ENCODE data around the gene NEK10. TPM values are rescaled to one million over a fixed set of nuclear protein-coding genes. Genes with fewer than 3 reads are reported as not detected.

NEK10 gene
- total RNA-seq, 1 experiment from 2014 or later, result 1.7 TPM

GRCh38 chr3:27239951-27240350, 129.2 kb downstream of the NEK10 start:
- CTCF ChIA-PET, result interaction anchor here (0.7 kb wide), 1 partner anchor 11 kb away, joined by 5 read pairs; no protein-coding TSS in a partner anchor
- DNase-seq, result no peak

GRCh38 chr3:27228805-27229204, 140.4 kb downstream of the NEK10 start:
- intact Hi-C loops (cut with micrococcal nuclease; ENCODE audit: unreplicated experiment), result no loop called here
- CTCF ChIA-PET, result interaction anchor here (0.5 to 1.3 kb wide), 3 partner anchors 11 to 94 kb away, joined by 5 read pairs; no protein-coding TSS in a partner anchor
- Mint-ChIP-seq H3K9me3 (ENCODE audit: low read depth, unreplicated experiment) (peaks cover 4% of the 10 kb centered on the region), H3K4me3 (ENCODE audit: low read depth, unreplicated experiment) (no peak overlapping the region), H3K36me3 (ENCODE audit: insufficient read depth, unreplicated experiment) (no peaks in the 10 kb centered on the region), H3K4me1 (ENCODE audit: low read depth, unreplicated experiment) (peaks cover 8% of the 10 kb centered on the region), H3K27me3 (ENCODE audit: unreplicated experiment) (no peaks in the 10 kb centered on the region), H3K27ac (ENCODE audit: unreplicated experiment) (no peak overlapping the region)
- TF ChIP-seq CTCF (IDR thresholded peaks at IDR 0.05; ENCODE audit: unreplicated experiment), result peak; percentile 43
- no TSS peak for BruUV-seq (replicated peaks)
- peak; percentile 13 for DNase-seq

More at GRCh38 chr3:27239951-27240350, 129.2 kb downstream of the NEK10 start:
- intact Hi-C loops (cut with micrococcal nuclease; ENCODE audit: unreplicated experiment), result no loop called here
- Mint-ChIP-seq H3K4me3 (ENCODE audit: low read depth, unreplicated experiment) (no peak overlapping the region), H3K36me3 (ENCODE audit: insufficient read depth, unreplicated experiment) (no peaks in the 10 kb centered on the region), H3K9me3 (ENCODE audit: low read depth, unreplicated experiment) (peaks cover 6% of the 10 kb centered on the region), H3K27me3 (ENCODE audit: unreplicated experiment) (no peaks in the 10 kb centered on the region), H3K27ac (ENCODE audit: unreplicated experiment) (no peak overlapping the region), H3K4me1 (ENCODE audit: low read depth, unreplicated experiment) (no peaks in the 10 kb centered on the region)
- BruUV-seq (replicated peaks), result no TSS peak
- TF ChIP-seq CTCF (IDR thresholded peaks at IDR 0.05; ENCODE audit: unreplicated experiment), result no peak

GRCh38 chr3:27224197-27224596, 145.0 kb downstream of the NEK10 start:
- no peaks in the 10 kb centered on the region for H3K9me3 Mint-ChIP-seq (ENCODE audit: low read depth, unreplicated experiment)
- DNase-seq, result no peak
- H3K4me3 Mint-ChIP-seq (ENCODE audit: low read depth, unreplicated experiment), result no peak overlapping the region
- CTCF ChIA-PET, result interaction anchor here (0.7 kb wide), 1 partner anchor 296 kb away, joined by 4 read pairs; no protein-coding TSS in a partner anchor
- peaks cover 25% of the 10 kb centered on the region for H3K4me1 Mint-ChIP-seq (ENCODE audit: low read depth, unreplicated experiment)
- H3K27me3 Mint-ChIP-seq (ENCODE audit: unreplicated experiment), result no peaks in the 10 kb centered on the region
- peak overlapping the region; percentile 37 for H3K27ac Mint-ChIP-seq (ENCODE audit: unreplicated experiment)
- intact Hi-C loops (cut with micrococcal nuclease; ENCODE audit: unreplicated experiment), result no loop called here
- no peak for TF ChIP-seq CTCF (IDR thresholded peaks at IDR 0.05; ENCODE audit: unreplicated experiment)
- no TSS peak for BruUV-seq (replicated peaks)
- H3K36me3 Mint-ChIP-seq (ENCODE audit: insufficient read depth, unreplicated experiment), result no peaks in the 10 kb centered on the region

- H3K36me3 Mint-ChIP-seq (ENCODE audit: insufficient read depth, unreplicated experiment), result peaks cover 6% of the 10 kb centered on the region
- H3K4me3 Mint-ChIP-seq (ENCODE audit: low read depth, unreplicated experiment), result no peak overlapping the region
- no peak for DNase-seq
- BruUV-seq (replicated peaks), result no TSS peak
- intact Hi-C loops (cut with micrococcal nuclease; ENCODE audit: unreplicated experiment), result no loop called here
- peaks cover 44% of the 10 kb centered on the region for H3K4me1 Mint-ChIP-seq (ENCODE audit: low read depth, unreplicated experiment)
- no peak for TF ChIP-seq CTCF (IDR thresholded peaks at IDR 0.05; ENCODE audit: unreplicated experiment)
- H3K27ac Mint-ChIP-seq (ENCODE audit: unreplicated experiment), result no peak overlapping the region
- no peaks in the 10 kb centered on the region for H3K27me3 Mint-ChIP-seq (ENCODE audit: unreplicated experiment)
- CTCF ChIA-PET, result no interaction called here
- no peaks in the 10 kb centered on the region for H3K9me3 Mint-ChIP-seq (ENCODE audit: low read depth, unreplicated experiment)
These were observed 147.8 kb downstream of the NEK10 start for GRCh38 chr3:27221264-27221932.
